Nephron (organoid): ENCODE data around the gene RNF123.

Experiments used
- H3K27ac Mint-ChIP-seq, 3 experiments: 2 replicates each; pipeline ENCODE4 v1.8.0; 2020; ENCODE audit warnings: mixed read lengths in 3 of 3, mild to moderate bottlenecking in 2 of 3, moderate library complexity in 1 of 3
- H3K27me3 Mint-ChIP-seq: 2 replicates; pipeline ENCODE4 v1.8.0; 2021; ENCODE audit warnings: low read depth, mild to moderate bottlenecking, moderate library complexity, mixed read lengths
- H3K36me3 Mint-ChIP-seq: 2 replicates; pipeline ENCODE4 v1.8.0; 2020; ENCODE audit warnings: low read depth, mixed read lengths
- H3K4me1 Mint-ChIP-seq: 2 replicates; pipeline ENCODE4 v1.8.0; 2020; ENCODE audit warnings: mixed read lengths
- H3K4me3 Mint-ChIP-seq, 3 experiments: 2 replicates each; pipeline ENCODE4 v1.8.0; 2020; ENCODE audit warnings: mild to moderate bottlenecking in 3 of 3, mixed read lengths in 3 of 3, moderate library complexity in 2 of 3
- H3K9me3 Mint-ChIP-seq: 2 replicates; pipeline ENCODE4 v1.8.0; 2020; ENCODE audit warnings: mixed read lengths
- TF ChIP-seq, protein P1 (sequence below), 3 experiments: fragments of 200-600 bp; sonication (generic); IDR thresholded peaks; one replicate each; pipeline ENCODE4 v1.5.0; 2021; ENCODE audit warnings: antibody characterized with exemption in 3 of 3; ENCODE audit not compliant: unreplicated experiment in 3 of 3

RNF123 gene

DNA sequence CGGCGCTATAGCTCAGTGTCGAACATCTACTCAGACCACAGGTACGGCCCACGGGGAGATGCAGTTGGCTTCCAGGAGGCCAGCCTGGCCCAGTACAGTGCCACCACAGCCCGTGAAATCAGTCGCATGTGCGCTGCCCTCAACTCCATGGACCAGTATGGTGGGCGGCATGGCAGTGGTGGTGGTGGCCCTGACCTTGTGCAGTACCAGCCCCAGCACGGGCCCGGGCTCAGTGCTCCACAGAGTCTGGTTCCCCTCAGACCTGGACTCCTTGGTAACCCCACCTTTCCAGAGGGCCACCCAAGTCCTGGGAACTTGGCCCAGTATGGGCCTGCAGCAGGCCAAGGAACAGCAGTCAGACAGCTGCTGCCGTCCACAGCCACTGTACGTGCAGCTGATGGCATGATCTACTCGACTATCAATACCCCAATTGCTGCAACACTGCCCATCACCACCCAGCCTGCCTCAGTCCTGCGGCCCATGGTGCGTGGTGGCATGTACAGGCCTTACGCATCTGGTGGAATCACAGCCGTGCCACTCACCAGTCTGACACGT, 33.5 kb upstream of the RNF123 start:
- Mint-ChIP-seq H3K27ac (no peak overlapping the region), H3K27me3 (no peaks in the 10 kb centered on the region), H3K36me3 (no peaks in the 10 kb centered on the region), H3K4me1 (peaks cover 28% of the 10 kb centered on the region), H3K4me3 (no peak overlapping the region), H3K9me3 (no peaks in the 10 kb centered on the region)
- TF ChIP-seq, protein P1, sequence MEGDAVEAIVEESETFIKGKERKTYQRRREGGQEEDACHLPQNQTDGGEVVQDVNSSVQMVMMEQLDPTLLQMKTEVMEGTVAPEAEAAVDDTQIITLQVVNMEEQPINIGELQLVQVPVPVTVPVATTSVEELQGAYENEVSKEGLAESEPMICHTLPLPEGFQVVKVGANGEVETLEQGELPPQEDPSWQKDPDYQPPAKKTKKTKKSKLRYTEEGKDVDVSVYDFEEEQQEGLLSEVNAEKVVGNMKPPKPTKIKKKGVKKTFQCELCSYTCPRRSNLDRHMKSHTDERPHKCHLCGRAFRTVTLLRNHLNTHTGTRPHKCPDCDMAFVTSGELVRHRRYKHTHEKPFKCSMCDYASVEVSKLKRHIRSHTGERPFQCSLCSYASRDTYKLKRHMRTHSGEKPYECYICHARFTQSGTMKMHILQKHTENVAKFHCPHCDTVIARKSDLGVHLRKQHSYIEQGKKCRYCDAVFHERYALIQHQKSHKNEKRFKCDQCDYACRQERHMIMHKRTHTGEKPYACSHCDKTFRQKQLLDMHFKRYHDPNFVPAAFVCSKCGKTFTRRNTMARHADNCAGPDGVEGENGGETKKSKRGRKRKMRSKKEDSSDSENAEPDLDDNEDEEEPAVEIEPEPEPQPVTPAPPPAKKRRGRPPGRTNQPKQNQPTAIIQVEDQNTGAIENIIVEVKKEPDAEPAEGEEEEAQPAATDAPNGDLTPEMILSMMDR (IDR thresholded peaks at IDR 0.05; ENCODE audit: unreplicated experiment in 3 of 3): no peak

DNA sequence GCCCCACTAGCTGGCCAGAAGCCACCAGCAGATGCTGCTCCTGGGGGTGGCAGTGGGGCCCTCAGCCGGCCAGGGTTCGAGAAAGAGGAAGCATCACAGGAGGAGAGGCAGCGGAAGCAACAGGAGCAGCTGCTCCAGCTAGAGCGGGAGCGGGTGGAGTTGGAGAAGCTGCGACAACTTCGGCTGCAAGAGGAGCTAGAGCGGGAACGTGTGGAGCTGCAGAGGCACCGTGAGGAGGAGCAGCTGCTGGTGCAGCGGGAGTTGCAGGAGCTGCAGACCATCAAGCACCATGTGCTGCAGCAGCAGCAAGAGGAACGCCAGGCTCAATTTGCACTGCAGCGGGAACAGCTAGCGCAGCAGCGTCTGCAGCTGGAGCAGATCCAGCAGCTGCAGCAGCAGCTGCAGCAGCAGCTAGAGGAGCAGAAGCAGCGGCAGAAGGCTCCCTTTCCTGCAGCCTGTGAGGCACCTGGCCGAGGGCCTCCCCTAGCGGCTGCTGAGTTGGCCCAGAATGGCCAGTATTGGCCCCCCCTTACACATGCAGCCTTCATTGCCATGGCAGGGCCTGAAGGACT, 32.7 kb upstream of the RNF123 start:
- no peaks in the 10 kb centered on the region for H3K9me3 Mint-ChIP-seq
- no peaks in the 10 kb centered on the region for H3K27me3 Mint-ChIP-seq
- TF ChIP-seq, protein P1 (IDR thresholded peaks at IDR 0.05; ENCODE audit: unreplicated experiment in 3 of 3): no peak
- peaks cover 28% of the 10 kb centered on the region for H3K4me1 Mint-ChIP-seq
- H3K4me3 Mint-ChIP-seq: no peak overlapping the region
- no peaks in the 10 kb centered on the region for H3K36me3 Mint-ChIP-seq
- H3K27ac Mint-ChIP-seq: no peak overlapping the region

DNA sequence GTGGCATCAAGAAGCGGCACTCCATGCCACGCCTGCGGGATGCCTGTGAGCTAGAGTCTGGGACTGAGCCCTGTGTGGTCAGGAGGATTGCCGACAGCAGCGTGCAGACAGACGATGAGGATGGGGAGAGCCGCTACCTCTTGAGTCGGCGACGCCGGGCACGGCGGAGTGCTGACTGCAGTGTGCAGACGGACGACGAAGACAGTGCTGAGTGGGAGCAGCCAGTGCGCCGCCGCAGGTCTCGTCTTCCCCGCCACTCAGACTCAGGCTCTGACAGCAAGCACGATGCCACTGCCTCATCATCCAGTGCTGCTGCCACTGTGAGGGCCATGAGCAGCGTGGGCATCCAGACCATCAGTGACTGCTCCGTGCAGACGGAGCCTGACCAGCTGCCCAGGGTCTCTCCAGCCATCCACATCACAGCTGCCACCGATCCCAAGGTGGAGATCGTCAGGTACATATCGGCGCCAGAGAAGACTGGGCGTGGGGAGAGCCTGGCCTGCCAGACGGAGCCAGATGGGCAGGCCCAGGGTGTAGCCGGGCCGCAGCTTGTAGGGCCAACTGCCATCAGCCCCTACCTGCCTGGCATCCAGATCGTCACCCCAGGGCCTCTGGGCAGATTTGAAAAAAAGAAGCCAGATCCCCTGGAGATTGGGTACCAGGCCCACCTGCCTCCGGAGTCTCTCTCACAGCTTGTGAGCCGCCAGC, 32.0 kb upstream of the RNF123 start:
- Mint-ChIP-seq H3K4me3 (no peak overlapping the region), H3K36me3 (no peaks in the 10 kb centered on the region), H3K4me1 (peaks cover 28% of the 10 kb centered on the region), H3K9me3 (no peaks in the 10 kb centered on the region), H3K27me3 (no peaks in the 10 kb centered on the region), H3K27ac (no peak overlapping the region)
- TF ChIP-seq, protein P1 (IDR thresholded peaks at IDR 0.05; ENCODE audit: unreplicated experiment in 3 of 3): no peak

DNA sequence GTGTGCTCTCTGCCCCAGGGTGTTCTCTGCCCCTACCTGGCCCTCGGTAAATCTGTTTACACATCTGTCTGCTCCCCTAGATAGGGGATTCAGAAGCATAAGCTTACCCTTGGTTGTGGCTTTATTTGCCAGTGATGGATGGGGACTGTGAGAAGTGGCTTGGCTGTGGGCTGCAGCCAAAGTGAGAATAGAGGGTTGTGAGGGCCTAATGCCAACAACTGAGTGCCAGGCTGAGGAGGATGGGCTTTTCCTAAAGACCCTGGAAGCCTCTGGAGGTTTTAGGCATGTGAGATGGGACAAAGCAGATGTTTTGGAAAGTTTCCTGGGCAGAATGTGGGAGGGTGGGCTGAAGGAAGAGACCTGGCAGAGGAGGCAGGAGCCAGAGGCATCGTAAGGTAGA, 30.6 kb upstream of the RNF123 start:
- Mint-ChIP-seq H3K4me1 (peaks cover 19% of the 10 kb centered on the region), H3K27me3 (no peaks in the 10 kb centered on the region), H3K9me3 (no peaks in the 10 kb centered on the region), H3K36me3 (no peaks in the 10 kb centered on the region), H3K27ac (peak overlapping the region in 1 of 3 experiments; percentile 3), H3K4me3 (no peak overlapping the region)
- TF ChIP-seq, protein P1 (IDR thresholded peaks at IDR 0.05; ENCODE audit: unreplicated experiment in 3 of 3): no peak

DNA sequence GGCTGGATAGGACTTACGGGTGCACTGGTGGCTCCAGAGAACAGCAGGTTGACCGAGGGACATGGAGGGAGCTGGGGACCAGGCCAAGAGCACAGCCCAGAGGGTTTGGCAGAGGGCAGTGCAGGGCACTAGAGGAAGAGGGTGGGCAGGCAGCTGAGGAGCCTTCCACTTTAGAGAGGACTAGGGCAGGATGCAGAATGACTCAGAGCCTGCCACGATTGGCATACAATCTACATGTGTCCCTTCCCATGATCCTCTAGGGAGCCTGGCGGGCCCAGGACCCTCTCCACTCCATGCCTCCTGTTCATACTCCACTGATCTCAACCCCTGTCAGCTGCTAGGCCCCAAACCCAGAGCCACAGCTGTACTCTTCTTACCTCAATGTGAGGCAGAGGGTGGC, 29.6 kb upstream of the RNF123 start:
- peaks cover 12% of the 10 kb centered on the region for H3K4me1 Mint-ChIP-seq
- H3K9me3 Mint-ChIP-seq: no peaks in the 10 kb centered on the region
- no peaks in the 10 kb centered on the region for H3K27me3 Mint-ChIP-seq
- no peaks in the 10 kb centered on the region for H3K36me3 Mint-ChIP-seq
- H3K27ac Mint-ChIP-seq: no peak overlapping the region
- H3K4me3 Mint-ChIP-seq: no peak overlapping the region
- TF ChIP-seq, protein P1 (IDR thresholded peaks at IDR 0.05; ENCODE audit: unreplicated experiment in 3 of 3): no peak
